HCT116 (cell line): ENCODE measurements around the gene BSN. TPM values are rescaled to one million over a fixed set of nuclear protein-coding genes. Genes with fewer than 3 reads are reported as not detected.

Experiments used
- ATAC-seq: fragments of 200-7000 bp; cut with Tn5 transposase; 2 replicates; pipeline ENCODE4 v1.9.1; 2020; ENCODE audit warnings: mild to moderate bottlenecking, moderate library complexity
- BruUV-seq: library from RNA; stranded (reverse); fragments of 400-500 nt; replicated peaks from 2 replicates; lab custom pipeline; 2021; lab: Mats Ljungman, UMichigan
- CTCF ChIA-PET: fragments of 300-600 bp; sonication (Branson Sonifier 250); formaldehyde crosslinking; loops from one replicate; lab custom pipeline; 2021; ENCODE audit warnings: antibody characterized with exemption; lab: Charles Lee
- POLR2A ChIA-PET: fragments of 300-600, 350-600 bp; sonication (Branson Sonifier 250); formaldehyde crosslinking; loops from one replicate; lab custom pipeline; 2021; ENCODE audit warnings: antibody characterized with exemption; lab: Charles Lee
- RAD21 ChIA-PET, 2 experiments: fragments of 300-600 bp; sonication (Branson Sonifier 250); formaldehyde crosslinking; loops; one replicate each; lab custom pipeline; 2023; ENCODE audit warnings: low total read pairs in 2 of 2; ENCODE audit not compliant: uncharacterized antibody in 2 of 2, unreplicated experiment in 2 of 2, low non-redundant PET in 1 of 2; lab: Charles Lee
- DNase-seq: peaks from one replicate; pipeline ENCODE4 v3.0.0-alpha.2; 2010; ENCODE audit warnings: low read depth, low spot score
- H2AFZ ChIP-seq: fragments of 200-600 bp; shearing (Covaris generic), sonication (generic); 2 replicates; pipeline ENCODE4 v1.6.1; 2017; ENCODE audit warnings: low read depth, mixed run types, mixed read lengths, antibody characterized with exemption, low read length; ENCODE audit not compliant: poor library complexity, severe bottlenecking
- H3K27ac ChIP-seq: 2 replicates; pipeline ENCODE4 v1.5.1; 2012; ENCODE audit warnings: low read depth, low read length
- H3K27me3 ChIP-seq: fragments of 200-600 bp; sonication (generic); 2 replicates; pipeline ENCODE4 v1.6.1; 2016; ENCODE audit warnings: mixed run types, low read length, mixed read lengths; ENCODE audit not compliant: insufficient read depth
- H3K36me3 ChIP-seq, 2 experiments: fragments of 200-500 bp in 1 of 2; fragments of 200-600 bp in 1 of 2; sonication (Bioruptor generic) in 1 of 2; sonication (generic) in 1 of 2; 2 replicates each; pipeline versions ENCODE4 v1.5.1 to v1.6.1; 2014 to 2016; ENCODE audit warnings: low read length in 2 of 2, inconsistent platforms in 1 of 2, mixed read lengths in 1 of 2, mixed run types in 1 of 2; ENCODE audit not compliant: insufficient read depth in 2 of 2, control insufficient read depth in 1 of 2
- H3K4me1 ChIP-seq, 2 experiments: fragments of 200-600 bp in 1 of 2; sonication (generic) in 1 of 2; 2 replicates each; pipeline versions ENCODE4 v1.5.1 to v1.6.1; 2012 to 2017; ENCODE audit warnings: low read length in 2 of 2, inconsistent platforms in 1 of 2, mild to moderate bottlenecking in 1 of 2, mixed read lengths in 1 of 2, mixed run types in 1 of 2, moderate library complexity in 1 of 2; ENCODE audit not compliant: insufficient read depth in 2 of 2, control insufficient read depth in 1 of 2
- H3K4me2 ChIP-seq: fragments of 200-600 bp; sonication (generic); 2 replicates; pipeline ENCODE4 v1.6.1; 2017; ENCODE audit warnings: mixed run types, low read length, mixed read lengths
- H3K4me3 ChIP-seq, 2 experiments: fragments of 200-600 bp in 1 of 2; sonication (generic) in 1 of 2; replicated peaks in 1 of 2; 2 replicates each; pipeline ENCODE4 v1.5.1; 2011 to 2016; ENCODE audit warnings: low read length in 2 of 2, control low read depth in 1 of 2, low read depth in 1 of 2, mild to moderate bottlenecking in 1 of 2, mixed read lengths in 1 of 2, mixed run types in 1 of 2
- H3K79me2 ChIP-seq: fragments of 200-600 bp; sonication (generic); 2 replicates; pipeline ENCODE4 v1.6.1; 2017; ENCODE audit warnings: mild to moderate bottlenecking, mixed run types, low read length, moderate library complexity, mixed read lengths; ENCODE audit not compliant: insufficient read depth
- H3K9ac ChIP-seq: fragments of 200-600 bp; sonication (generic); 2 replicates; pipeline ENCODE4 v1.6.1; 2016; ENCODE audit warnings: low read length, mixed read lengths
- H3K9me2 ChIP-seq: fragments of 200-600 bp; sonication (generic), shearing (Covaris generic); 2 replicates; pipeline ENCODE4 v1.6.1; 2017; ENCODE audit warnings: mixed run types, mild to moderate bottlenecking, moderate library complexity; ENCODE audit not compliant: insufficient read depth
- H3K9me3 ChIP-seq, 2 experiments: fragments of 200-500 bp in 1 of 2; fragments of 200-600 bp in 1 of 2; sonication (Bioruptor generic) in 1 of 2; sonication (generic) in 1 of 2; 2 replicates each; pipeline ENCODE4 v1.6.1; 2014 to 2017; ENCODE audit warnings: low read length in 2 of 2, mixed read lengths in 2 of 2, inconsistent platforms in 1 of 2, low read depth in 1 of 2, mild to moderate bottlenecking in 1 of 2, mixed run types in 1 of 2, moderate library complexity in 1 of 2; ENCODE audit not compliant: control insufficient read depth in 1 of 2, insufficient read depth in 1 of 2
- H4K20me1 ChIP-seq: fragments of 200-600 bp; sonication (generic), shearing (Covaris generic); 2 replicates; pipeline ENCODE4 v1.6.1; 2017; ENCODE audit warnings: mixed run types, mild to moderate bottlenecking, moderate library complexity; ENCODE audit not compliant: insufficient read depth
- ELF1 ChIP-seq: IDR thresholded peaks from 2 replicates; pipeline ENCODE4 v1.6.1; 2012; ENCODE audit warnings: low read depth, borderline replicate concordance
- FOSL1 ChIP-seq: IDR thresholded peaks from 2 replicates; pipeline ENCODE4 v1.6.1; 2012; ENCODE audit warnings: low read depth
- JUND ChIP-seq: IDR thresholded peaks from 2 replicates; pipeline ENCODE4 v1.6.1; 2012
- ZNF274 ChIP-seq: fragments of 200-500 bp; sonication (Bioruptor generic); IDR thresholded peaks from 2 replicates; pipeline ENCODE4 v1.6.1; 2014; ENCODE audit warnings: mild to moderate bottlenecking, low read depth, low read length, inconsistent platforms
- intact Hi-C: fragments of 100-400 bp; cut with micrococcal nuclease; formaldehyde crosslinking; loops from 2 replicates; pipeline ENCODE4 v1.10.0; 2022
- total RNA-seq: library from RNA; stranded (reverse); gene quantifications from one replicate; pipeline ENCODE4 v1.2.1, GENCODE V29; 2021; ENCODE audit not compliant: unreplicated experiment
- TF ChIP-seq, protein P1 (sequence below), 3 experiments: fragments of 200-600 bp in 1 of 3; sonication (generic) in 1 of 3; IDR thresholded peaks in 2 of 3; conservative IDR thresholded peaks in 1 of 3; 2 replicates each; pipeline ENCODE4 v1.5.1; 2012 to 2017; ENCODE audit warnings: low read depth in 2 of 3, low read length in 2 of 3, antibody characterized with exemption in 1 of 3, borderline replicate concordance in 1 of 3, control low read depth in 1 of 3, mild to moderate bottlenecking in 1 of 3, mixed read lengths in 1 of 3, mixed run types in 1 of 3, moderate library complexity in 1 of 3; ENCODE audit not compliant: insufficient read depth in 1 of 3
- TF ChIP-seq, protein P2 (sequence below): IDR thresholded peaks from 2 replicates; pipeline ENCODE4 v1.6.1; 2012
- TF ChIP-seq, protein P3 (sequence below): IDR thresholded peaks from 2 replicates; pipeline ENCODE4 v1.6.1; 2012; ENCODE audit warnings: low read depth

Gene BSN
- total RNA-seq, 1 experiment from 2014 or later: 1.5 TPM

DNA sequence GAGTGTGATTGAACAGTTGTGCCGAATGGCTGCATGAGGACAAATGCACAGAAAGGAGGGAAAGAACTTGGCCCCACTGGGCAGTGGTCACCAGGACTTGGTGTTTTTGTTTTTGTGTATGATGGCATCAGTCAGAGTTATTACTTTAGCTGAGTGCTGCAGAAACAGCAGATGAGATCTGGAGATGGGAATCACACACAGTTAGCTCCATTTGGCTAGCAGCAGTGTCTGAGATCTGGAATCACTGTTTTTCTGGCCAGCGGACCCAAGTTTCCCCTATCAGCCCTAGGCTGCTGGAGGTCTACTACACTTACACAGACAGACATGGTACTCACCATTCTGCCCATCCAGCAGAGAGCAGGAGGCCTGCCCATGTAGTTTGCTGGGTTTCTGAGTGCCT is 74.0 kb downstream of the BSN start:
- RAD21 ChIA-PET: no interaction called here
- intact Hi-C loops: no loop called here
- DNase-seq: no peak
- Histone ChIP-seq H3K9me2 (no peaks in the 10 kb centered on the region), H3K27me3 (no peaks in the 10 kb centered on the region)
- no peak for TF ChIP-seq FOSL1
- TF ChIP-seq JUND: no peak
- TF ChIP-seq, protein P1, sequence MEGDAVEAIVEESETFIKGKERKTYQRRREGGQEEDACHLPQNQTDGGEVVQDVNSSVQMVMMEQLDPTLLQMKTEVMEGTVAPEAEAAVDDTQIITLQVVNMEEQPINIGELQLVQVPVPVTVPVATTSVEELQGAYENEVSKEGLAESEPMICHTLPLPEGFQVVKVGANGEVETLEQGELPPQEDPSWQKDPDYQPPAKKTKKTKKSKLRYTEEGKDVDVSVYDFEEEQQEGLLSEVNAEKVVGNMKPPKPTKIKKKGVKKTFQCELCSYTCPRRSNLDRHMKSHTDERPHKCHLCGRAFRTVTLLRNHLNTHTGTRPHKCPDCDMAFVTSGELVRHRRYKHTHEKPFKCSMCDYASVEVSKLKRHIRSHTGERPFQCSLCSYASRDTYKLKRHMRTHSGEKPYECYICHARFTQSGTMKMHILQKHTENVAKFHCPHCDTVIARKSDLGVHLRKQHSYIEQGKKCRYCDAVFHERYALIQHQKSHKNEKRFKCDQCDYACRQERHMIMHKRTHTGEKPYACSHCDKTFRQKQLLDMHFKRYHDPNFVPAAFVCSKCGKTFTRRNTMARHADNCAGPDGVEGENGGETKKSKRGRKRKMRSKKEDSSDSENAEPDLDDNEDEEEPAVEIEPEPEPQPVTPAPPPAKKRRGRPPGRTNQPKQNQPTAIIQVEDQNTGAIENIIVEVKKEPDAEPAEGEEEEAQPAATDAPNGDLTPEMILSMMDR (IDR thresholded peaks at IDR 0.05 in 2 of 3, conservative IDR thresholded peaks at IDR 0.05 in 1 of 3; ENCODE audit: borderline replicate concordance in 1 of 3, insufficient read depth in 1 of 3, low read depth in 2 of 3, low read length in 2 of 3): no peak
- TF ChIP-seq, protein P2, sequence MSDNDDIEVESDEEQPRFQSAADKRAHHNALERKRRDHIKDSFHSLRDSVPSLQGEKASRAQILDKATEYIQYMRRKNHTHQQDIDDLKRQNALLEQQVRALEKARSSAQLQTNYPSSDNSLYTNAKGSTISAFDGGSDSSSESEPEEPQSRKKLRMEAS: no peak
- TF ChIP-seq ELF1: no peak
- TF ChIP-seq ZNF274: no peak
- TF ChIP-seq, protein P3, sequence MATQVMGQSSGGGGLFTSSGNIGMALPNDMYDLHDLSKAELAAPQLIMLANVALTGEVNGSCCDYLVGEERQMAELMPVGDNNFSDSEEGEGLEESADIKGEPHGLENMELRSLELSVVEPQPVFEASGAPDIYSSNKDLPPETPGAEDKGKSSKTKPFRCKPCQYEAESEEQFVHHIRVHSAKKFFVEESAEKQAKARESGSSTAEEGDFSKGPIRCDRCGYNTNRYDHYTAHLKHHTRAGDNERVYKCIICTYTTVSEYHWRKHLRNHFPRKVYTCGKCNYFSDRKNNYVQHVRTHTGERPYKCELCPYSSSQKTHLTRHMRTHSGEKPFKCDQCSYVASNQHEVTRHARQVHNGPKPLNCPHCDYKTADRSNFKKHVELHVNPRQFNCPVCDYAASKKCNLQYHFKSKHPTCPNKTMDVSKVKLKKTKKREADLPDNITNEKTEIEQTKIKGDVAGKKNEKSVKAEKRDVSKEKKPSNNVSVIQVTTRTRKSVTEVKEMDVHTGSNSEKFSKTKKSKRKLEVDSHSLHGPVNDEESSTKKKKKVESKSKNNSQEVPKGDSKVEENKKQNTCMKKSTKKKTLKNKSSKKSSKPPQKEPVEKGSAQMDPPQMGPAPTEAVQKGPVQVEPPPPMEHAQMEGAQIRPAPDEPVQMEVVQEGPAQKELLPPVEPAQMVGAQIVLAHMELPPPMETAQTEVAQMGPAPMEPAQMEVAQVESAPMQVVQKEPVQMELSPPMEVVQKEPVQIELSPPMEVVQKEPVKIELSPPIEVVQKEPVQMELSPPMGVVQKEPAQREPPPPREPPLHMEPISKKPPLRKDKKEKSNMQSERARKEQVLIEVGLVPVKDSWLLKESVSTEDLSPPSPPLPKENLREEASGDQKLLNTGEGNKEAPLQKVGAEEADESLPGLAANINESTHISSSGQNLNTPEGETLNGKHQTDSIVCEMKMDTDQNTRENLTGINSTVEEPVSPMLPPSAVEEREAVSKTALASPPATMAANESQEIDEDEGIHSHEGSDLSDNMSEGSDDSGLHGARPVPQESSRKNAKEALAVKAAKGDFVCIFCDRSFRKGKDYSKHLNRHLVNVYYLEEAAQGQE: no peak
- TF ChIP-seq, all 23 proteins: peak for 0
- Histone ChIP-seq H3K9me3 (peaks cover 0 to 6% of the 10 kb centered on the region in 2 experiments; a peak in 2 of 4 replicates), H3K27ac (no peak overlapping the region), H3K9ac (no peak overlapping the region), H3K4me3 (no peak overlapping the region), H3K36me3 (no peaks in the 10 kb centered on the region), H3K79me2 (no peaks in the 10 kb centered on the region), H4K20me1 (no peaks in the 10 kb centered on the region), H3K4me1 (no peaks in the 10 kb centered on the region), H2AFZ (no peak overlapping the region), H3K4me2 (no peak overlapping the region)
- no peak for ATAC-seq
- no TSS peak for BruUV-seq
- CTCF ChIA-PET: no interaction called here
- POLR2A ChIA-PET: no interaction called here
